ENCODE results near the gene PADI1. TPM values are rescaled to one million over a fixed set of nuclear protein-coding genes. Genes with fewer than 3 reads are reported as not detected.

PADI1 gene
- total and polyA plus RNA-seq, 12 donors, result 0.06 to 0.10 (median 0.08) TPM; not detected in 9

DNA sequence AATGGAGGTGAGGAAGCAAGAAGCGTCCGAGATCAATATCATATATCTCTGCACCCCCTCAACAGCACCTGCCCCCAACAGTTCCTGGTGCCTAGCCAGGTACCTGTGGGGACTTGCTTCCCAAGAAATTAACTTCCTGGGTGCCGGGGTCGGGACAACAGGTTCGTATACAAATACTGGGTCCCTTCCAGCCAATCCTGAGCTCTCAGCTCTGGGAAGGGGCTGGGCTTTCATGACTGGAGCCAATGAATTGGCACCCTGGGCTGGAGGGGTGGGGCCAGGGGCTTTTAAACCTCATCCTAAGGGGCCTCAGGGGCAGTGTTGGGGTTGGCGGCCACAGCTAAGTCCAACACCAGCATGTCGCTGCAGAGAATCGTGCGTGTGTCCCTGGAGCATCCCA is 43.9 kb downstream of the PADI1 start, which contains the start of gene PADI3:
Gene PADI3 (plus strand): TSS at position 318 of the 400 bp plus-strand sequence. CDS start 40 bp downstream, at position 358.
- no peaks in the 10 kb centered on the region for H3K36me3 ChIP-seq (replicated peaks in 1 of 2)
- 78 to 84% (median 80%) methylated on average over 5 to 9 of the region's 9 CpGs for WGBS, 4 donors
- no peak for TF ChIP-seq POLR2A (IDR thresholded peaks at IDR 0.05)
- TF ChIP-seq, protein P1, sequence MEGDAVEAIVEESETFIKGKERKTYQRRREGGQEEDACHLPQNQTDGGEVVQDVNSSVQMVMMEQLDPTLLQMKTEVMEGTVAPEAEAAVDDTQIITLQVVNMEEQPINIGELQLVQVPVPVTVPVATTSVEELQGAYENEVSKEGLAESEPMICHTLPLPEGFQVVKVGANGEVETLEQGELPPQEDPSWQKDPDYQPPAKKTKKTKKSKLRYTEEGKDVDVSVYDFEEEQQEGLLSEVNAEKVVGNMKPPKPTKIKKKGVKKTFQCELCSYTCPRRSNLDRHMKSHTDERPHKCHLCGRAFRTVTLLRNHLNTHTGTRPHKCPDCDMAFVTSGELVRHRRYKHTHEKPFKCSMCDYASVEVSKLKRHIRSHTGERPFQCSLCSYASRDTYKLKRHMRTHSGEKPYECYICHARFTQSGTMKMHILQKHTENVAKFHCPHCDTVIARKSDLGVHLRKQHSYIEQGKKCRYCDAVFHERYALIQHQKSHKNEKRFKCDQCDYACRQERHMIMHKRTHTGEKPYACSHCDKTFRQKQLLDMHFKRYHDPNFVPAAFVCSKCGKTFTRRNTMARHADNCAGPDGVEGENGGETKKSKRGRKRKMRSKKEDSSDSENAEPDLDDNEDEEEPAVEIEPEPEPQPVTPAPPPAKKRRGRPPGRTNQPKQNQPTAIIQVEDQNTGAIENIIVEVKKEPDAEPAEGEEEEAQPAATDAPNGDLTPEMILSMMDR (IDR thresholded peaks at IDR 0.05), result no peak
- no peak for DNase-seq
- no peak within 1 kb of the TSS for H3K27ac ChIP-seq
- intact Hi-C loops (cut with DNase I), result no loop called here
- no peaks in the 10 kb centered on the region for H3K27me3 ChIP-seq
- no peak within 1 kb of the TSS for H3K4me3 ChIP-seq
- H3K4me1 ChIP-seq (replicated peaks in 1 of 2), result no peaks in the 10 kb centered on the region
- H3K9me3 ChIP-seq (replicated peaks in 1 of 3), result no peaks in the 10 kb centered on the region

DNA sequence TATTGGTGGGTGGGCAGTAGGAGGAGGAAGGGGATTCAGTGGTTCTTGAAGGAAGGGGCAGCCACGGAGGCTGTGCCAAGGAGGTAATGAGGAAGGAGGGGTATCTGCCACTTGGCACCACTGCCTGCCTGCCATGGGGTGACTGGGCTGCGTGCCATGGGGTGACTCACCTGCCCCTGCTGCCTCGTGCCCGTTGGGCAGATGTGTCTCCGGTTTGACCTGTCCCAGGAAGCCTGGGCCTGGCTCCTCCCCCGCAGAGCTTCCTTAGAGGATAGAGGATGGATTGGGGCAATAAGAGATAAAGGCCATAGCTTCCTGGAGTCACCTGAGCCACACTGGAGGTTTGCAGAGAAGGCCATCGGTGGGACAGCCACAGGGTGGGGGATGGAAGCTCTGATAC is 45.7 kb downstream of the PADI1 start:
- no peak overlapping the region for H3K4me3 ChIP-seq
- no peaks in the 10 kb centered on the region for H3K27me3 ChIP-seq
- no peaks in the 10 kb centered on the region for H3K9me3 ChIP-seq (replicated peaks in 1 of 3)
- H3K27ac ChIP-seq, result no peak overlapping the region
- 22 to 50% (median 34%) methylated on average over 3 to 7 of the region's 7 CpGs for WGBS, 4 donors
- intact Hi-C loops (cut with DNase I), result no loop called here
- H3K4me1 ChIP-seq (replicated peaks in 1 of 2), result no peaks in the 10 kb centered on the region
- no peak for TF ChIP-seq POLR2A (IDR thresholded peaks at IDR 0.05)
- DNase-seq, result peak; percentile 36 to 83 (median 72)
- H3K36me3 ChIP-seq (replicated peaks in 1 of 2), result no peaks in the 10 kb centered on the region

DNA sequence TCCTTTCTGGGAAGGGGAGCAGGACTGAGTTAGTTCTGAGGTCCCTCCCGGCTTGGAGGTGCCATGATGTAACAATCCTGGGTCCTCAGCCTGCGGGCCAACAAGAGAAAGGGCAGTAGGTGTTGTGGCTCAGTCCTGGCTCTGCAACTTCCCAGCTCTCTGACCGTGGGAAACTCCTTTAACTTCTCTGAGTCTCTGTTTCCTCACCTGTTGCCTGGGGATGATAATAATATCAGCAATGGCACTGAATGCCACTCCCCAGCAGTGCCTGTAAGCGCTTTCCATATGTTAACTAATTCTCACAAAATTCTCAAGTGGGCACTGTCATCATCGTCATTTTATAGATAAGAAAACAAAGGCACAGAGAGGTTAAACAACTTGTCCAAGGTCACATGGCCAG is 46.3 kb downstream of the PADI1 start:
- TF ChIP-seq, protein P1 (IDR thresholded peaks at IDR 0.05), result no peak
- TF ChIP-seq POLR2A (IDR thresholded peaks at IDR 0.05), result no peak
- Histone ChIP-seq H3K9me3 (replicated peaks in 1 of 3) (no peaks in the 10 kb centered on the region), H3K27ac (no peak overlapping the region), H3K4me1 (replicated peaks in 1 of 2) (no peaks in the 10 kb centered on the region), H3K27me3 (no peaks in the 10 kb centered on the region), H3K4me3 (no peak overlapping the region), H3K36me3 (replicated peaks in 1 of 2) (no peaks in the 10 kb centered on the region)
- 65 to 71% (median 68%) methylated on average over 5 of the region's 5 CpGs for WGBS, 4 donors
- intact Hi-C loops (cut with DNase I), result no loop called here
- DNase-seq, result no peak

DNA sequence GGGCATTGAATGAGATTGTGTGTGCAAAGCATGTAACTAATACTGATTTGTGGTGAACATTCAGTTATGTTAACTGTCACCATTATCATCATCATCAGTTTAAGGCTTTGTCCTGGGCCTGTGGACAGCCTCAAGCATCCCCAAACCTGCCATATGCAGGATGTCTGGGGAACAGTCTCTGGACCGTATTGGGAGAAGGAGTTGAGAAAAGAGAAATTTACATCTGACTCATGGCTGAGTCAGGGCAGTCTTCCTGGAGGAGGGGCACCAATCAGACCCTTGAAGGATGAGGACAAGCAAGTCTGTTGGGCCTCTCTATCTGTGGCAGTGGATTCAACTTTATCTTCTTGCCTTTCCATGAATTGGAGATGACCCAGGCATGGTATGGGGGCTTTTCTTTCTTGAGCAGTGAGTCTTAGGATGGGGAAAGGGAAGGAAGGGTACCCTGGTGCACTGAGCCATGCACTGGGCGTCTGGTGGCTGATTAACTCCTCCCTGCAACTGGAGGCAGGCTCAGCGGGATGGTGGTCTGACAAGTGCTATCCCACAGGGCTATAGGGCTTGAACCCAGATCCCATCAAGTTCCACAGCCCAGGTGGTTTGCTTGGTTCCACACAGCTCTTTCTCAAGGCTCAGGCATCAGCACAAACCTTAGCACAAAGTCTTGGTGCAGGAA is 46.9 kb downstream of the PADI1 start:
- intact Hi-C loops (cut with DNase I), result no loop called here
- DNase-seq, result no peak
- Histone ChIP-seq H3K27me3 (no peaks in the 10 kb centered on the region), H3K4me1 (replicated peaks in 1 of 2) (no peaks in the 10 kb centered on the region), H3K4me3 (no peak overlapping the region), H3K9me3 (replicated peaks in 1 of 3) (no peaks in the 10 kb centered on the region), H3K27ac (no peak overlapping the region), H3K36me3 (replicated peaks in 1 of 2) (no peaks in the 10 kb centered on the region)
- TF ChIP-seq POLR2A (IDR thresholded peaks at IDR 0.05), result no peak
- 56 to 87% (median 62%) methylated on average over 3 of the region's 3 CpGs for WGBS, 4 donors

DNA sequence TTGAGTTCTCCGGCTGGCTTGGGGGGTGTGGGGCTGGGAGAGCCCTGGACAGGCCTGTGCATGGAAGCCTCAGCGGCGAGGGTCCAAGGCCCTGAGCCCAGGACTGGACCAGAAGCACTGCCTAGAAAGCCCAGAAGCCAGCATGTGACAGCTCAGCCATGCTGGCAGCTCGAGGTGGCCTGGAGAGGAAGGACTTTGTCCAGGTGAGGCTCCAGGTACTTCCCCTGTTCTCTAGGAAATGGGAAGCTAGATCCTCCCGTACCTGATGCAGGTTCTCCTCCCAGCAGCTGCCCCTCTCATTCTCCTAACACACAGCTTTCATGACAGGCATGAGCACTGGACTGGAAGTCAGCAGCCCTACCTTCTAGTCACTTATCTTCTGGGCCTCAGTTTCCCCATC is 50.4 kb downstream of the PADI1 start:
- Histone ChIP-seq H3K36me3 (replicated peaks in 1 of 2) (no peaks in the 10 kb centered on the region), H3K27me3 (peaks cover 7% of the 10 kb centered on the region), H3K9me3 (replicated peaks in 1 of 3) (no peaks in the 10 kb centered on the region), H3K4me3 (no peak overlapping the region), H3K27ac (no peak overlapping the region), H3K4me1 (replicated peaks in 1 of 2) (no peaks in the 10 kb centered on the region)
- TF ChIP-seq, protein P1 (IDR thresholded peaks at IDR 0.05), result no peak
- intact Hi-C loops (cut with DNase I), result no loop called here
- no peak for DNase-seq
- WGBS, 4 donors, result 46 to 100% (median 75%) methylated on average over 2 to 5 of the region's 5 CpGs

All from adrenal gland (tissue), 12 donors.